ENCODE measurements around the gene GPR45.
"Not testable (repeated sequence)": the region's sequence is repeated elsewhere in the genome, so short reads cannot be mapped to it uniquely, and the experiment has no call there.

GPR45 gene

DNA sequence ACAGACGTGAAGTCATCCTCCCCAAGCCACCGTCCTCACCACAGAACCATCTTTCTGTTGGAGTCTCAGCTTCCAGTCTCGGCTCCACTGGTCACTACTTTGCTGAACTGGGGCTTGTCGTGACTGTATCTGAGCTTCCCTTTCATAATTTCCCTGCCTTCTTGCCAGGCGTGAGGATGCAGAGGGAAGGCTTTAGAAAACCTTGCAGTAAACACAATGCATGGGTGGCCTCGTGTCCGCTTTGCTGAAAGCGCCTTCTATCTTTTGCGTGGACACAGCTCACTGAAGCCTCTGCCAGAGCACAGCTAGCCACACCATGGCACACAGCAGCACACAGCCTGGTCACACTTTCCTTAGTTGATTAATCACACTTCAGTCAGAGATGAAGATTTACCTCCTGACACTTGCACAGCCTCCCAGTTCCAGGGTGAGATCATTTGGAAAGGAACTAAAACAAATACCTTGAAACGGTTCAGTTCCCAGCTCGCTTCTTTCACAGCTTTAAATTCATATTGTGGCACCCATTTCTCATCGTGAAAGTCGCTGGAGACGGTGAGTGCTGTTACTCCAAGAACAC, 2.8 kb upstream of the GPR45 start:
- no peaks in the 10 kb centered on the region for H3K9me3 ChIP-seq (ENCODE audit: control insufficient read depth in 1 of 2, low read length in 2 of 2)
- no peak overlapping the region for H3K9ac ChIP-seq (ENCODE audit: low read depth in 1 of 2, low read length in 2 of 2)
- no peak overlapping the region for H3K27ac ChIP-seq (ENCODE audit: low read depth, low read length)
- H3K4me3 ChIP-seq (ENCODE audit: low read depth in 1 of 2, low read length in 2 of 2), result no peak overlapping the region
- H3K27me3 ChIP-seq (ENCODE audit: control insufficient read depth in 1 of 2, insufficient read depth in 2 of 2, low read length in 2 of 2), result peaks cover 3 to 7% of the 10 kb centered on the region in 2 donors
- H3K4me1 ChIP-seq (ENCODE audit: control insufficient read depth in 1 of 2, insufficient read depth in 2 of 2, low read length in 2 of 2), result peaks cover 0 to 2% of the 10 kb centered on the region in 2 donors
- H3K36me3 ChIP-seq (ENCODE audit: control insufficient read depth in 1 of 2, insufficient read depth in 2 of 2, low read length in 2 of 2), result no peaks in the 10 kb centered on the region

DNA sequence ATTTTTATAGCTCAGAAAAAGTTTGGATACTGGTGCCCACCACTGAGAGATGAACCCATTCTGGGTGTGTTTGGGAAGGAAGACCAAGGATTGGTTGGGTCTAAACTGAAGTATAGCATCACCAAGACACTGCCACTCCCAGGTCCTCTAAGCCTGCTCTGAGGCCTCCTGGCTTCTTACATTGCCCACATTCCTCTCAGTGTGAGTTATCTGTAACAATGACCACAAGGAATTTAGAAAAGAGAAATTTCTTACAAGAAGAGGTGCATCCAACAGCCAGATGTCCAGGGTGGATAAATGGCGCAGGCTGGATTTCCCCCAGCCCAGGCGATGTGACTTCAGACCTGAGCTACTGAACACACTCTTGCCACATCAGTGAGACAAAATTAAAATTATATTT, 1.6 kb upstream of the GPR45 start:
- H3K9me3 ChIP-seq (ENCODE audit: control insufficient read depth in 1 of 2, low read length in 2 of 2), result no peaks in the 10 kb centered on the region
- no peaks in the 10 kb centered on the region for H3K36me3 ChIP-seq (ENCODE audit: control insufficient read depth in 1 of 2, insufficient read depth in 2 of 2, low read length in 2 of 2)
- H3K27me3 ChIP-seq (ENCODE audit: control insufficient read depth in 1 of 2, insufficient read depth in 2 of 2, low read length in 2 of 2), result peaks cover 3 to 7% of the 10 kb centered on the region in 2 donors
- H3K4me1 ChIP-seq (ENCODE audit: control insufficient read depth in 1 of 2, insufficient read depth in 2 of 2, low read length in 2 of 2), result peaks cover 0 to 2% of the 10 kb centered on the region in 2 donors
- H3K4me3 ChIP-seq (ENCODE audit: low read depth in 1 of 2, low read length in 2 of 2), result no peak overlapping the region
- no peak overlapping the region for H3K27ac ChIP-seq (ENCODE audit: low read depth, low read length)
- H3K9ac ChIP-seq (ENCODE audit: low read depth in 1 of 2, low read length in 2 of 2), result no peak overlapping the region

DNA sequence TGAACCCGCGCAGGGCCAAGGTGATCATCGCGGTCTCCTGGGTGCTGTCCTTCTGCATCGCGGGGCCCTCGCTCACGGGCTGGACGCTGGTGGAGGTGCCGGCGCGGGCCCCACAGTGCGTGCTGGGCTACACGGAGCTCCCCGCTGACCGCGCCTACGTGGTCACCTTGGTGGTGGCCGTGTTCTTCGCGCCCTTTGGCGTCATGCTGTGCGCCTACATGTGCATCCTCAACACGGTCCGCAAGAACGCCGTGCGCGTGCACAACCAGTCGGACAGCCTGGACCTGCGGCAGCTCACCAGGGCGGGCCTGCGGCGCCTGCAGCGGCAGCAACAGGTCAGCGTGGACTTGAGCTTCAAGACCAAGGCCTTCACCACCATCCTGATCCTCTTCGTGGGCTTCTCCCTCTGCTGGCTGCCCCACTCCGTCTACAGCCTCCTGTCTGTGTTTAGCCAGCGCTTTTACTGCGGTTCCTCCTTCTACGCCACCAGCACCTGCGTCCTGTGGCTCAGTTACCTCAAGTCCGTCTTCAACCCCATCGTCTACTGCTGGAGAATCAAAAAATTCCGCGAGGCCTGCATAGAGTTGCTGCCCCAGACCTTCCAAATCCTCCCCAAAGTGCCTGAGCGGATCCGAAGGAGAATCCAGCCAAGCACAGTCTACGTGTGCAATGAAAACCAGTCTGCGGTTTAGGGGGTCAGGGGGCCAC, 897 bp downstream of the GPR45 start:
- Histone ChIP-seq H3K9ac (ENCODE audit: low read depth in 1 of 2, low read length in 2 of 2) (no peak overlapping the region), H3K9me3 (ENCODE audit: control insufficient read depth in 1 of 2, low read length in 2 of 2) (no peaks in the 10 kb centered on the region), H3K27me3 (ENCODE audit: control insufficient read depth in 1 of 2, insufficient read depth in 2 of 2, low read length in 2 of 2) (no peaks in the 10 kb centered on the region), H3K36me3 (ENCODE audit: control insufficient read depth in 1 of 2, insufficient read depth in 2 of 2, low read length in 2 of 2) (no peaks in the 10 kb centered on the region), H3K4me3 (ENCODE audit: low read depth in 1 of 2, low read length in 2 of 2) (no peak overlapping the region), H3K4me1 (ENCODE audit: control insufficient read depth in 1 of 2, insufficient read depth in 2 of 2, low read length in 2 of 2) (no peaks in the 10 kb centered on the region), H3K27ac (ENCODE audit: low read depth, low read length) (no peak overlapping the region)

DNA sequence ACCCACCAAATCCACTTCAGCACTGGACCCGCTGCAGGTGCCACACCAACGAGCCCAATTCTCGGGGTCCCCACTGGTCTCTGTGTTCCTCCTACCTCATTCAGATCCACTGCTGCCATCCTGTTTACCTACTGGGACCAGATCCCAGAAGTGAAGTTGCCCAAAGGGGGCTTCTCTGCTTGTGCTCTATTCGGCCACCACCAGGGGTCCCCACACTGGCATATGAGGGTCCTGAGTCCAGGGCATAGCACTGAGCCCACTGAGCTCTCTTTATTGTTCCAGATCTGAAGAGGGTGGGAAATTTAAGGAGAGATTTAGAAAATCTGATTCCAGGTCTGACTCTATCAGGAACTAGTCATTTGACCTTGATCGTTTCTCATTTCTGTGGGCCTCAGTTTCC, 2.4 kb downstream of the GPR45 start:
- Histone ChIP-seq H3K27ac (ENCODE audit: low read depth, low read length) (no peak overlapping the region), H3K9me3 (ENCODE audit: control insufficient read depth in 1 of 2, low read length in 2 of 2) (no peaks in the 10 kb centered on the region), H3K9ac (ENCODE audit: low read depth in 1 of 2, low read length in 2 of 2) (no peak overlapping the region), H3K4me1 (ENCODE audit: control insufficient read depth in 1 of 2, insufficient read depth in 2 of 2, low read length in 2 of 2) (no peaks in the 10 kb centered on the region), H3K4me3 (ENCODE audit: low read depth in 1 of 2, low read length in 2 of 2) (no peak overlapping the region), H3K36me3 (ENCODE audit: control insufficient read depth in 1 of 2, insufficient read depth in 2 of 2, low read length in 2 of 2) (no peaks in the 10 kb centered on the region), H3K27me3 (ENCODE audit: control insufficient read depth in 1 of 2, insufficient read depth in 2 of 2, low read length in 2 of 2) (no peaks in the 10 kb centered on the region)

DNA sequence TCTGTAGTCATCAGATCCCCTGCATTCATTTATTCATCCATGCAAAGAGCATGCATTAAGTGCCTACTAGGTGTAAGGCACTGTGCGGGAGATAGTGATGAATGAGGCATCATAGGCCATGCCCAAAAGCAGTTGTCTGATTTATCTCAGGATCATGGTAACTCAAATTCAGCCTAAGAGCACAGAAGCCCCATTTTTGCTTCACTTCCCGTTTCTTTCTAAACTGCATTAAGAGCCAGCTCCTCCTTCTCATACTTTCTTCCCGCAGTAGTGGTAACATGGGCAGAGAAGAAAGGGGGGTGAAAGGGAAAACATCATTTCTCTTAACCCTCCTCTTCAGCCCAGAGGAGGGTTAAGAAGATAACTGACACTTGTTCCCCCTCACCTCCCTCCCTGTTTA, 2.9 kb downstream of the GPR45 start:
- Histone ChIP-seq H3K27ac (ENCODE audit: low read depth, low read length) (no peak overlapping the region), H3K4me3 (ENCODE audit: low read depth in 1 of 2, low read length in 2 of 2) (no peak overlapping the region), H3K36me3 (ENCODE audit: control insufficient read depth in 1 of 2, insufficient read depth in 2 of 2, low read length in 2 of 2) (no peaks in the 10 kb centered on the region), H3K27me3 (ENCODE audit: control insufficient read depth in 1 of 2, insufficient read depth in 2 of 2, low read length in 2 of 2) (no peaks in the 10 kb centered on the region), H3K9ac (ENCODE audit: low read depth in 1 of 2, low read length in 2 of 2) (no peak overlapping the region), H3K4me1 (ENCODE audit: control insufficient read depth in 1 of 2, insufficient read depth in 2 of 2, low read length in 2 of 2) (no peaks in the 10 kb centered on the region), H3K9me3 (ENCODE audit: control insufficient read depth in 1 of 2, low read length in 2 of 2) (no peaks in the 10 kb centered on the region)

DNA sequence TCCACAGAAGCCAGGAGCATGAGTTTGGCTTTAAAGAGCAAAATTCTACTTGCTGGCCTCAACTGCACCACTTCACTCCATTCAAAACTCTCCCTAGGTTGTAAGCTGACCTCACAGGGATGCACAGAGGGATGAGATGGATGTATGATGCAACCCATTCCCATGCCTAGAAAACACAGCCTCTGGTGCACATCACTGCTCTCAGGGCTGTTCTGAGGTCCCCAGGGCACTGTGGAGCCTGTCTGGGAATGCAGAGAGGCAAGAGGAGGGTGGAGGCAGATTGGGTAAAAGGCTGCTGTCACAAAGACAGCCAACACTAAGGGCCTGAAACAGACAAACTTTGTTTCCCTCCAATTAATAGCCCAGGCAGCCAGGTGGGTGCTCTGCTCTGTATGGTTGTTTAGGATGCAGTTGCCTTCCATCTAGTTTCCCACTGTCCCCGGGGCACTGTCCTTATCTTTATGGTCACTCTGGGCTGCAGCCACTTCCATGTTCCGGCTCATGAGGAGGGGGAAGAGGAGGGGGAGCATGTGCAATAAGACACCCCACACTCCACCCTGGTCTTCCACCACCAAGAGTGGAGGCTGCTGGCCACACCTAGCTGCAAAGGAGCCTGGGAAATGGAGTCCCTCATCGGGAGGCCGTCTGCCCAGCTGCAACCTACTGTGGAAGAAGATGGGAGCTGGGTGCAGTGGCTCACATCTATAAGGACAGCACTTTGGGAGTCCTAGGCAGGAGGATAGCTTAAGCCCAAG, 7.0 kb downstream of the GPR45 start:
- Histone ChIP-seq H3K4me3 (ENCODE audit: low read depth in 1 of 2, low read length in 2 of 2) (no peak overlapping the region), H3K27ac (ENCODE audit: low read depth, low read length) (no peak overlapping the region), H3K9me3 (ENCODE audit: control insufficient read depth in 1 of 2, low read length in 2 of 2) (no peaks in the 10 kb centered on the region), H3K4me1 (ENCODE audit: control insufficient read depth in 1 of 2, insufficient read depth in 2 of 2, low read length in 2 of 2) (no peaks in the 10 kb centered on the region), H3K36me3 (ENCODE audit: control insufficient read depth in 1 of 2, insufficient read depth in 2 of 2, low read length in 2 of 2) (no peaks in the 10 kb centered on the region), H3K27me3 (ENCODE audit: control insufficient read depth in 1 of 2, insufficient read depth in 2 of 2, low read length in 2 of 2) (no peaks in the 10 kb centered on the region), H3K9ac (ENCODE audit: low read depth in 1 of 2, low read length in 2 of 2) (no peak overlapping the region)

DNA sequence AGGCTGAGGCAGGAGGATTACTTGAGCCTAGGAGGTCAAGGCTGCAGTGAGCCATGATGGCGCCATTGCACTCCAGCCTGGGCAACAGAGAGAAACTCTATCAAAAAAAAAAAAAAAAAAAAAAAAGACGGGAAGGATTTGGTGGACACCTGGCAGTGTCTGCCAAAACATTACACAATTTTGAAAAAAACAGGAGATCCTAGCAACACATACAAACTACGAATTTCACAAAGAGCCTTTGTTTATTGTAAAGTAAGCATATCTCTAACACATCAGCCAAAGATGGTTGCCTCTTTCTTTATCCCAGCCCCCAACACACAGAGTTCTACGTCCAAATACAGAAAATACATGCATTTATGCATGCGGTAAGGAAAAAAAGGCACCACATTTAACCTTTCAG, 7.6 kb downstream of the GPR45 start:
- H3K4me1 ChIP-seq (ENCODE audit: control insufficient read depth in 1 of 2, insufficient read depth in 2 of 2, low read length in 2 of 2), result no peaks in the 10 kb centered on the region
- no peak overlapping the region for H3K4me3 ChIP-seq (ENCODE audit: low read depth in 1 of 2, low read length in 2 of 2)
- H3K36me3 ChIP-seq (ENCODE audit: control insufficient read depth in 1 of 2, insufficient read depth in 2 of 2, low read length in 2 of 2), result no peaks in the 10 kb centered on the region
- no peak overlapping the region for H3K9ac ChIP-seq (ENCODE audit: low read depth in 1 of 2, low read length in 2 of 2)
- no peak overlapping the region for H3K27ac ChIP-seq (ENCODE audit: low read depth, low read length)
- no peaks in the 10 kb centered on the region for H3K27me3 ChIP-seq (ENCODE audit: control insufficient read depth in 1 of 2, insufficient read depth in 2 of 2, low read length in 2 of 2)
- no peaks in the 10 kb centered on the region for H3K9me3 ChIP-seq (ENCODE audit: control insufficient read depth in 1 of 2, low read length in 2 of 2)

DNA sequence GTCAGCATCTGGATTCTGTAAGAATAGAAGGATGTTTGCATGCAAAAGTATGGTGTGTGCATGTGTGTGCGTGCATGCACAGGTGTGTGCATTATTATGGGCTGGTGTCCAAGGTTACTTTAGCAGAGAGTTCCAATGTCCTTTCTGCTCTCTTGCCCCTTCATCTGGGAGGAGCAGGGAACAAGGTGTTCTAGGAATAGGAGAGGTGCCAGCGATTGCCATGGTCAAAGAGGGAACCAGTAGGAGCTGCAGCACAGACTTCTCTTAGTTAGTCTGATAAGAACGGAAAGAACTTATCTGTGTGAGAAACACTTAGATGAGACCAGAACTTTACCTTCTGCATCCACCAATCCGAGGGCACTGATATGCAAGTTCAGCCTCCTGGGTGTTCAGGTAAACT, 8.3 kb downstream of the GPR45 start:
- Histone ChIP-seq H3K27ac (ENCODE audit: low read depth, low read length) (no peak overlapping the region), H3K9me3 (ENCODE audit: control insufficient read depth in 1 of 2, low read length in 2 of 2) (no peaks in the 10 kb centered on the region), H3K36me3 (ENCODE audit: control insufficient read depth in 1 of 2, insufficient read depth in 2 of 2, low read length in 2 of 2) (no peaks in the 10 kb centered on the region), H3K4me1 (ENCODE audit: control insufficient read depth in 1 of 2, insufficient read depth in 2 of 2, low read length in 2 of 2) (no peaks in the 10 kb centered on the region), H3K9ac (ENCODE audit: low read depth in 1 of 2, low read length in 2 of 2) (no peak overlapping the region), H3K4me3 (ENCODE audit: low read depth in 1 of 2, low read length in 2 of 2) (no peak overlapping the region), H3K27me3 (ENCODE audit: control insufficient read depth in 1 of 2, insufficient read depth in 2 of 2, low read length in 2 of 2) (no peaks in the 10 kb centered on the region)

DNA sequence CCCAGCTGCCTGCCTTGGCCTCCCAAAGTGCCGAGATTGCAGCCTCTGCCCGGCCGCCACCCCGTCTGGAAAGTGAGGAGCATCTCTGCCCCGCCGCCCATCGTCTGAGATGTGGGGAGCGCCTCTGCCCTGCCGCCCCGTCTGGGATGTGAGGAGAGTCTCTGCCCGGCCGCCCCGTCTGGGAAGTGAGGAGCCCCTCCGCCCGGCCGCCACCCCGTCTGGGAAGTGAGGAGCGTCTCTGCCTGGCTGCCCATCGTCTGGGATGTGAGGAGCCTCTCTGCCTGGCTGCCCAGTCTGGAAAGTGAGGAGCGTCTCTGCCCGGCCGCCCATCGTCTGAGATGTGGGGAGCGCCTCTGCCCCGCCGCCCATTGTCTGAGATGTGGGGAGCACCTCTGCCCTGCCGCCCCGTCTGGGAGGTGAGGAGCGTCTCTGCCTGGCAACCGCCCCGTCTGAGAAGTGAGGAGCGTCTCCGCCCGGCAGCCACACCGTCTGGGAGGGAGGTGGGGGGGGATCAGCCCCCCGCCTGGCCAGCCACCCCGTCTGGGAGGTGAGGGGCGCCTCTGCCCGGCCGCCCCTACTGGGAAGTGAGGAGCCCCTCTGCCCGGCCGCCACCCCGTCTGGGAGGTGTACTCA, 9.6 kb downstream of the GPR45 start:
- H3K9ac ChIP-seq (ENCODE audit: low read depth in 1 of 2, low read length in 2 of 2); H3K4me3 ChIP-seq (ENCODE audit: low read depth in 1 of 2, low read length in 2 of 2); H3K4me1 ChIP-seq (ENCODE audit: control insufficient read depth in 1 of 2, insufficient read depth in 2 of 2, low read length in 2 of 2); H3K9me3 ChIP-seq (ENCODE audit: control insufficient read depth in 1 of 2, low read length in 2 of 2); H3K27ac ChIP-seq (ENCODE audit: low read depth, low read length); H3K27me3 ChIP-seq (ENCODE audit: control insufficient read depth in 1 of 2, insufficient read depth in 2 of 2, low read length in 2 of 2); H3K36me3 ChIP-seq (ENCODE audit: control insufficient read depth in 1 of 2, insufficient read depth in 2 of 2, low read length in 2 of 2): not testable (repeated sequence)

DNA sequence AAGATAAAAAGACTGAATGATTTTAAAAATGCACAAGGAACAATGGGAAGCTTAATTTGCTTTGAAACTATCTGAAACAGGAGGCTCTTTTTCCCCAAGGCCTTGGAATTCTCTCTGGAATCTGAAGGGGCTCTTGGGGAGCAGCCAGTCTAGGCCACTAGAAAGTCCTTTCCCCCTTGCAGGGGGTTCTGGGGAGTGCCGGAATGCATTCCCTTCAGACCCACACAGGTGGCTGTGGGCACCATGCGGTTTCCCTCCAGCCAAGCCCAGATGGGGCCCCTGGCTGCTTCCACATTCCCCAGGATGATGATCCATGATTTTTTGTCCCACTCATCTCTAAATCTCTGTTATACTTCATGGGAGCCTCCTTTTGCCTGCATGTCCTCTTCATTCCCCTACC, 10.7 kb downstream of the GPR45 start:
- Histone ChIP-seq H3K9ac (ENCODE audit: low read depth in 1 of 2, low read length in 2 of 2) (no peak overlapping the region), H3K9me3 (ENCODE audit: control insufficient read depth in 1 of 2, low read length in 2 of 2) (no peaks in the 10 kb centered on the region), H3K4me1 (ENCODE audit: control insufficient read depth in 1 of 2, insufficient read depth in 2 of 2, low read length in 2 of 2) (no peaks in the 10 kb centered on the region), H3K27me3 (ENCODE audit: control insufficient read depth in 1 of 2, insufficient read depth in 2 of 2, low read length in 2 of 2) (no peaks in the 10 kb centered on the region), H3K36me3 (ENCODE audit: control insufficient read depth in 1 of 2, insufficient read depth in 2 of 2, low read length in 2 of 2) (no peaks in the 10 kb centered on the region), H3K4me3 (ENCODE audit: low read depth in 1 of 2, low read length in 2 of 2) (no peak overlapping the region), H3K27ac (ENCODE audit: low read depth, low read length) (no peak overlapping the region)
